Measurements from ENCODE around the gene OR9Q2. TPM values are rescaled to one million over a fixed set of nuclear protein-coding genes. Genes with fewer than 3 reads are reported as not detected.

The OR9Q2 gene
- total RNA-seq, 1 experiment from 2014 or later, result not detected

DNA sequence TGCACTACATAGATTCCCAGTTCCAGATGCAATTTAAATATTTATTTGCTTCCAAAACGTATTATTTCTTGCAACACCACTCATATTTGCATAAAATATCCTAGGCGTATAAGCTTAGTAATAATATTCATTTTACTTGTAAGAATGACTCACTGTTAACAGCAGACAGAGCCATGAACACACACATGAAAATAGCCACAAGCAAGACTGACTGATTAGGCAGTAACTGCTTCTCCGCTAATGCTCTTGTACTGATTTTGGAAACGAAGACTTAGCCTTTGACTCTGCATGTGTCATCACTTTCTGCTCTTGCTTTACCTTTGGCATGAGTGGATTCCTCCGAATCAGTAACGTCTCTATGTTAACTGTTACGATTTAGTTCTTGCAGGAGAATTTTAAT, 33.9 kb downstream of the OR9Q2 start:
- no peak for DNase-seq
- BruUV-seq (replicated peaks), result no TSS peak
- TF ChIP-seq, protein P1, sequence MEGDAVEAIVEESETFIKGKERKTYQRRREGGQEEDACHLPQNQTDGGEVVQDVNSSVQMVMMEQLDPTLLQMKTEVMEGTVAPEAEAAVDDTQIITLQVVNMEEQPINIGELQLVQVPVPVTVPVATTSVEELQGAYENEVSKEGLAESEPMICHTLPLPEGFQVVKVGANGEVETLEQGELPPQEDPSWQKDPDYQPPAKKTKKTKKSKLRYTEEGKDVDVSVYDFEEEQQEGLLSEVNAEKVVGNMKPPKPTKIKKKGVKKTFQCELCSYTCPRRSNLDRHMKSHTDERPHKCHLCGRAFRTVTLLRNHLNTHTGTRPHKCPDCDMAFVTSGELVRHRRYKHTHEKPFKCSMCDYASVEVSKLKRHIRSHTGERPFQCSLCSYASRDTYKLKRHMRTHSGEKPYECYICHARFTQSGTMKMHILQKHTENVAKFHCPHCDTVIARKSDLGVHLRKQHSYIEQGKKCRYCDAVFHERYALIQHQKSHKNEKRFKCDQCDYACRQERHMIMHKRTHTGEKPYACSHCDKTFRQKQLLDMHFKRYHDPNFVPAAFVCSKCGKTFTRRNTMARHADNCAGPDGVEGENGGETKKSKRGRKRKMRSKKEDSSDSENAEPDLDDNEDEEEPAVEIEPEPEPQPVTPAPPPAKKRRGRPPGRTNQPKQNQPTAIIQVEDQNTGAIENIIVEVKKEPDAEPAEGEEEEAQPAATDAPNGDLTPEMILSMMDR (IDR thresholded peaks at IDR 0.05; ENCODE audit: unreplicated experiment), result no peak

DNA sequence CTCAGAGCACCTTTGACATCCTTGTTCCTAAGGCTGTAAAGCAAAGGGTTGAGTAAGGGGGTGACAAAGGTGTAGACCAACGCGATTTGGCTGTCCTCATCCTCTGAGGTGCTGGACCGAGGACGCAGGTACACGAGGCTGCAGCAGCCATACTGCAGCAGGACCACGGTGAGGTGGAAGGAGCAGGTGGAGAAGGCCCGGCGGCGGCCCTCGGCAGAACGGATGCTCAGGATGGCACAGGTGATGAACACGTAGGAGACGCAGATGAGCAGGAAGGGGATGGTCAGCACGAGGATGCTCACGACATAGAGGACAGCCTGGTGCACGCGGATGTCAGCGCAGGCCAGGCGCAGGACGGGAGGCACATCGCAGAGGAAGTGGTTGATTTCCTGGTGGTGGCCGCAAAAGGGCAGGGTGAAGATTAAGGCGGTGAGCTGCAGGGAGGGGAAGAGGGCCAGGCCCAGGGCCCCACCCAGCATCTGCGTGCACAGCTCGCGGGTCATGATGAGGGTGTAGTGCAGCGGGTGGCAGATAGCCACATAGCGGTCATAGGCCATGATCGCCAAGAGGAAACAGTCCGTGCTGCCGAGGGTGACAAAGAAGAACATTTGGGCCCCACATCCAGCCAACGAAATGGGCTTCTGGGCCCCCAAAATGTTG, 39.2 kb downstream of the OR9Q2 start:
- Mint-ChIP-seq H3K27me3 (ENCODE audit: unreplicated experiment) (no peaks in the 10 kb centered on the region), H3K4me1 (ENCODE audit: low read depth, unreplicated experiment) (no peaks in the 10 kb centered on the region), H3K9me3 (ENCODE audit: low read depth, unreplicated experiment) (peaks cover 7% of the 10 kb centered on the region), H3K4me3 (ENCODE audit: low read depth, unreplicated experiment) (no peak overlapping the region), H3K36me3 (ENCODE audit: insufficient read depth, unreplicated experiment) (no peaks in the 10 kb centered on the region), H3K27ac (ENCODE audit: unreplicated experiment) (no peak overlapping the region)
- TF ChIP-seq, protein P1 (IDR thresholded peaks at IDR 0.05; ENCODE audit: unreplicated experiment), result no peak
- CTCF ChIA-PET, result no interaction called here
- DNase-seq, result no peak
- BruUV-seq (replicated peaks), result no TSS peak
- intact Hi-C loops (cut with micrococcal nuclease; ENCODE audit: unreplicated experiment), result no loop called here

More for the DNA sequence above, 33.9 kb downstream of the OR9Q2 start:
- no peaks in the 10 kb centered on the region for H3K36me3 Mint-ChIP-seq (ENCODE audit: insufficient read depth, unreplicated experiment)
- H3K27me3 Mint-ChIP-seq (ENCODE audit: unreplicated experiment), result no peaks in the 10 kb centered on the region
- H3K4me3 Mint-ChIP-seq (ENCODE audit: low read depth, unreplicated experiment), result no peak overlapping the region
- H3K9me3 Mint-ChIP-seq (ENCODE audit: low read depth, unreplicated experiment), result peaks cover 2% of the 10 kb centered on the region
- intact Hi-C loops (cut with micrococcal nuclease; ENCODE audit: unreplicated experiment), result no loop called here
- CTCF ChIA-PET, result no interaction called here
- H3K4me1 Mint-ChIP-seq (ENCODE audit: low read depth, unreplicated experiment), result peaks cover 8% of the 10 kb centered on the region
- H3K27ac Mint-ChIP-seq (ENCODE audit: unreplicated experiment), result no peak overlapping the region

Other genes with a start within 250 kb of the OR9Q2 start
- gene OR9Q1, start 165.2 kb upstream of the OR9Q2 start, total RNA-seq (2022), result not detected in 2 replicates
- not detected in 2 replicates for gene OR6Q1, start 158.1 kb upstream of the OR9Q2 start, total RNA-seq (2022)
- gene OR9I1, start 63.5 kb upstream of the OR9Q2 start, total RNA-seq (2022), result not detected in 2 replicates
- not detected in 2 replicates for gene OR1S2, start 15.1 kb downstream of the OR9Q2 start, total RNA-seq (2022)
- gene OR1S1, start 23.6 kb downstream of the OR9Q2 start, total RNA-seq (2022), result not detected in 2 replicates
- gene OR10Q1, start 39.8 kb downstream of the OR9Q2 start, total RNA-seq (2022), result not detected in 2 replicates
- gene OR10W1, start 79.2 kb downstream of the OR9Q2 start, total RNA-seq (2022), result not detected in 2 replicates
- gene OR5B17, start 170.0 kb downstream of the OR9Q2 start, total RNA-seq (2022), result not detected in 2 replicates
- not detected in 2 replicates for gene OR5B3, start 217.8 kb downstream of the OR9Q2 start, total RNA-seq (2022)
- gene OR5B2, start 239.1 kb downstream of the OR9Q2 start, total RNA-seq (2022), result not detected in 2 replicates

Measured in Calu3 (cell line).